ENCODE measurements around the gene TYSND1. TPM values are rescaled to one million over a fixed set of nuclear protein-coding genes. Genes with fewer than 3 reads are reported as not detected.
A peak's percentile ranks its signal among the peaks of the same experiment; 100 is the strongest.

The TYSND1 gene
- total RNA-seq, 1 experiment from 2014 or later, result 16.5 TPM

DNA sequence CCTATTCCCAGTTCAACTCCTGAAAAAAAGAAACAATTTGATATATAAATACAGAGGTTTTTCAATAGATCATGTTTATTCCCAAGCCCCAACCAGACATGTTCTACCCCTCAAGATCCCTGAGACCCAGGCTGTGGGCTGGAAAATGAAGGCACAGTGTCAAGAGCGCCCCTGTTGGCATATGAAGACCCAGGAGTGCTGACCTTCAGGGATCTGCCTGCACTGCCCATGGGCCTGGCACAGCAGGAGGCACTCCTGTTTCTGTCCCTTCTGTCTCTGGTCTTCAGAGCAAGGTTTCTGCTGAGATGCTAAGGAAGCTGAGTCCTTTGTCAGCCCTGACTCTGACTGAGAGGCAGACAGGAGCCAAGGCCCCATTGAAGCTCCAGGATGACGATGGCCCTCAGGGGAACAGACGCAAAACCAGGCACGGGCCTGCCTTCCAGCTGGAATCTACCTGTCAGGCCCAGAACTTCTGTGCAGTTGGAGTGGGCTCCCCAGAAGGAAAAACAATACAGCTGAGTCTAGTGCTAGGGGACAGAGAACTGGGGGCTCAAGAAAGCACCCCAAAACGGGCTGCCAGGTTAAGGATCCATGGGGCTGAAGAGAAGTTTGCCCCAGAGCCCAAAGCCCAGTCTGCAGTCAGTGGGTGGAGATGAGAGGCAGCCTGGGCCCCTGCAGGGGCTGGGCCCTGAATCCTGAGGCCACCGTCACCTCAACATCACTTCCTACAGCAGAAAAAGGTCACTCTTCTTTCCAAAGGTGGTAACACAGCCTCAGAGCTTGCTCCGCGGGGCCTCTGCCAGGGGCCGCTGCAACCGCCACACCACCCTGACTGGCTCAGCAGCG is 7.1 kb downstream of the TYSND1 start:
- CTCF ChIA-PET, result interaction anchor here (1.2 to 8.2 kb wide), 3 partner anchors 23 to 59 kb away, joined by 6 to 75 read pairs (median 7); no protein-coding TSS in a partner anchor
- Mint-ChIP-seq H3K4me1 (ENCODE audit: insufficient read depth, unreplicated experiment) (peaks cover 21% of the 10 kb centered on the region), H3K27me3 (ENCODE audit: insufficient read depth, unreplicated experiment) (no peaks in the 10 kb centered on the region), H3K9me3 (ENCODE audit: unreplicated experiment) (no peaks in the 10 kb centered on the region), H3K4me3 (ENCODE audit: unreplicated experiment) (no peak overlapping the region), H3K36me3 (ENCODE audit: insufficient read depth, unreplicated experiment) (peaks cover 29% of the 10 kb centered on the region), H3K27ac (ENCODE audit: low read depth, unreplicated experiment) (no peak overlapping the region)
- intact Hi-C loops (cut with micrococcal nuclease), result no loop called here
- TF ChIP-seq, protein P1, sequence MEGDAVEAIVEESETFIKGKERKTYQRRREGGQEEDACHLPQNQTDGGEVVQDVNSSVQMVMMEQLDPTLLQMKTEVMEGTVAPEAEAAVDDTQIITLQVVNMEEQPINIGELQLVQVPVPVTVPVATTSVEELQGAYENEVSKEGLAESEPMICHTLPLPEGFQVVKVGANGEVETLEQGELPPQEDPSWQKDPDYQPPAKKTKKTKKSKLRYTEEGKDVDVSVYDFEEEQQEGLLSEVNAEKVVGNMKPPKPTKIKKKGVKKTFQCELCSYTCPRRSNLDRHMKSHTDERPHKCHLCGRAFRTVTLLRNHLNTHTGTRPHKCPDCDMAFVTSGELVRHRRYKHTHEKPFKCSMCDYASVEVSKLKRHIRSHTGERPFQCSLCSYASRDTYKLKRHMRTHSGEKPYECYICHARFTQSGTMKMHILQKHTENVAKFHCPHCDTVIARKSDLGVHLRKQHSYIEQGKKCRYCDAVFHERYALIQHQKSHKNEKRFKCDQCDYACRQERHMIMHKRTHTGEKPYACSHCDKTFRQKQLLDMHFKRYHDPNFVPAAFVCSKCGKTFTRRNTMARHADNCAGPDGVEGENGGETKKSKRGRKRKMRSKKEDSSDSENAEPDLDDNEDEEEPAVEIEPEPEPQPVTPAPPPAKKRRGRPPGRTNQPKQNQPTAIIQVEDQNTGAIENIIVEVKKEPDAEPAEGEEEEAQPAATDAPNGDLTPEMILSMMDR (IDR thresholded peaks at IDR 0.05; ENCODE audit: unreplicated experiment), result no peak
- no peak for DNase-seq (ENCODE audit: unreplicated experiment)
- BruUV-seq (replicated peaks), result no TSS peak
- POLR2A ChIA-PET, result interaction anchor here (0.7 to 1.9 kb wide), 6 partner anchors 7 to 238 kb away, joined by 3 to 10 read pairs (median 4); partner anchors contain the start of gene TYSND1

DNA sequence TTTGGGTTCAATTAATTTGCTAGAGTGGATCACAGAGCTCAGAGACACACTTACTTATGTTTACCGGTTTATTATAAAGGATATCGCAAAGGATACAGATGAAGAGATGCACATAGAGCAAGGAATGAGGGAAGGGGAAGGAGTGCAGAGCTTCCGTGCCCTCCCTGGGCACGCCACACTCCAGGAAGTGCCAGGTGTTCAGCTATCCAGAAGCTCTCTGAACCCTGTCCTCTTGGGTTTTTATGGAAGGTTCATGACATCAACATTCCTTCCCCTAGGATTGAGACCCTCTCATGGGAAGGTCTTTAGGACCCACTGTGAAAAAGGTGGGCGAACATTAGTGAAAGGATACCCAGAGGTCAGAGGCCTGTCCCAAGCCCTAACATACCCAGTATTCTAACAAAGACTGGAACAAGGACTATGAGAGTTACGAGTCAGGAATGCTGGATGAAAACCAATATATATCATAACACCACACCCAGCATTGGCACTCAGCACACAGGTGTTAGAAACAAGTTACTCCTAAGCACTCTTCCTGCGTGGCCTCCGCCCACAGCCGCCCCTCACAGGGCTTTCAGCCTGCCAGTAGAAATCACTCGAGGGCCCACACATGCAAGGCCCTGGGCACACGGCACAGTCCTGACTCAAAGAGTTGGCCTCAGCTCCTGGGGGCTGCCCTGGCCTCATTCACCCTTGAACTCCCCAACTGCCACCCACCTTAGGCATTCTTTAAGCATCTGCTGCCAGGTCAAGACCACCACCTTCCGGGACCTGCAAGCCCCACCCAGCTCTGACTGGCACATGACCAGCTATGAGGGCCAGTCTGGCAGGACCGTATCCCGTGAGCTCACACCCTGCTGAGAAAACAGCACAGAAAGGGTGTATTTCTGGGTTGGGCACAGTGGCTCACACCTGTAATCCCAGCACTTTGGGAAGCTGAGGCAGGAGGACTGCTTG is 8.3 kb downstream of the TYSND1 start:
- ChIA-PET CTCF (interaction anchor here (0.5 to 1.7 kb wide), 5 partner anchors 8 to 133 kb away, joined by 3 to 7 read pairs (median 4); partner anchors contain the start of gene TYSND1), POLR2A (interaction anchor here (0.6 to 1.9 kb wide), 9 partner anchors 8 to 95 kb away, joined by 3 to 10 read pairs (median 4); partner anchors contain the start of genes PPA1 and TYSND1)
- peak overlapping the region; percentile 46 for H3K27ac Mint-ChIP-seq (ENCODE audit: low read depth, unreplicated experiment)

DNA sequence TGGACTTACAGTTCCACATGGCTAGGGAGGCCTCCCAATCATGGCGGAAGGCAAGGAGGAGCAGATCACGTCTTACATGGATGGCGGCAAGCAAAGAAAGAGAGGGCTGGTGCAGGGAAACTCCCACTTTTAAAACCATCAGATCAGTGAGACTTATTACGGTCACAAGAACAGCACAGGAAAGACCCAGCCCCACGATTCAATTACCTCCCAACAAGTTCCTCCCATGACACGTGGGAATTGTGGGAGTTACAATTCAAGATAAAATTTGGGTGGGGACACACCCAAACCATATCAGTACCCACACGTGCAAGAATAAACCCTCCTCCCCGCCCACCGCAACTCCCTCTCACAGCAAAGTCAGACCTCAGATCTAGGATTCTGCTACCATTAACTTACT is 9.4 kb downstream of the TYSND1 start:
- TF ChIP-seq, protein P1 (IDR thresholded peaks at IDR 0.05; ENCODE audit: unreplicated experiment), result no peak
- POLR2A ChIA-PET, result interaction anchor here (0.6 to 2.4 kb wide), 3 partner anchors 9 to 85 kb away, joined by 3 to 25 read pairs (median 4); partner anchors contain the start of genes MACROH2A2 and TYSND1
- Mint-ChIP-seq H3K9me3 (ENCODE audit: unreplicated experiment) (no peaks in the 10 kb centered on the region), H3K27ac (ENCODE audit: low read depth, unreplicated experiment) (no peak overlapping the region), H3K27me3 (ENCODE audit: insufficient read depth, unreplicated experiment) (no peaks in the 10 kb centered on the region), H3K4me1 (ENCODE audit: insufficient read depth, unreplicated experiment) (peaks cover 26% of the 10 kb centered on the region), H3K36me3 (ENCODE audit: insufficient read depth, unreplicated experiment) (peaks cover 20% of the 10 kb centered on the region), H3K4me3 (ENCODE audit: unreplicated experiment) (no peak overlapping the region)
- no TSS peak for BruUV-seq (replicated peaks)
- CTCF ChIA-PET, result interaction anchor here (0.6 to 2.1 kb wide), 4 partner anchors 9 to 272 kb away, joined by 3 to 17 read pairs (median 5); partner anchors contain the start of gene TYSND1
- intact Hi-C loops (cut with micrococcal nuclease), result no loop called here
- no peak for DNase-seq (ENCODE audit: unreplicated experiment)

More for the DNA sequence above, 8.3 kb downstream of the TYSND1 start:
- Mint-ChIP-seq H3K27me3 (ENCODE audit: insufficient read depth, unreplicated experiment) (no peaks in the 10 kb centered on the region), H3K36me3 (ENCODE audit: insufficient read depth, unreplicated experiment) (peaks cover 23% of the 10 kb centered on the region), H3K4me3 (ENCODE audit: unreplicated experiment) (no peak overlapping the region), H3K9me3 (ENCODE audit: unreplicated experiment) (no peaks in the 10 kb centered on the region), H3K4me1 (ENCODE audit: insufficient read depth, unreplicated experiment) (peaks cover 20% of the 10 kb centered on the region)
- peak; percentile 10 for DNase-seq (ENCODE audit: unreplicated experiment)
- BruUV-seq (replicated peaks), result no TSS peak
- TF ChIP-seq, protein P1 (IDR thresholded peaks at IDR 0.05; ENCODE audit: unreplicated experiment), result no peak
- intact Hi-C loops (cut with micrococcal nuclease), result no loop called here
